Hepatocyte (in vitro differentiated cells): ENCODE measurements around the gene GPC5. TPM values are rescaled to one million over a fixed set of nuclear protein-coding genes. Genes with fewer than 3 reads are reported as not detected.
"Not testable (repeated sequence)": the region's sequence is repeated elsewhere in the genome, so short reads cannot be mapped to it uniquely, and the experiment has no call there.

ENCODE experiments used
- DNase-seq: peaks from one replicate; pipeline ENCODE4 v3.0.0-alpha.2; 2016; ENCODE audit warnings: low spot score
- H2AFZ ChIP-seq: fragments of 200-600 bp; sonication (generic); 2 replicates; pipeline ENCODE4 v1.6.0; 2016; ENCODE audit warnings: antibody characterized with exemption, mild to moderate bottlenecking
- H3K27ac ChIP-seq: fragments of 200-600 bp; sonication (generic); 2 replicates; pipeline ENCODE4 v1.5.1; 2016; ENCODE audit warnings: mild to moderate bottlenecking
- H3K27me3 ChIP-seq: fragments of 200-600 bp; sonication (generic); 2 replicates; pipeline ENCODE4 v1.6.1; 2016
- H3K36me3 ChIP-seq: fragments of 200-600 bp; sonication (generic); replicated peaks from 2 replicates; pipeline ENCODE4 v1.5.1; 2016; ENCODE audit warnings: low read depth; ENCODE audit not compliant: insufficient read depth
- H3K4me1 ChIP-seq: fragments of 200-600 bp; sonication (generic); 2 replicates; pipeline ENCODE4 v1.5.1; 2016; ENCODE audit warnings: mild to moderate bottlenecking, moderate library complexity; ENCODE audit not compliant: insufficient read depth
- H3K4me2 ChIP-seq: fragments of 200-600 bp; sonication (generic); 2 replicates; pipeline ENCODE4 v1.6.0; 2016
- H3K4me3 ChIP-seq: fragments of 200-600 bp; sonication (generic); 2 replicates; pipeline ENCODE4 v1.5.1; 2016; ENCODE audit warnings: mild to moderate bottlenecking
- H3K79me2 ChIP-seq: fragments of 200-600 bp; sonication (generic); 2 replicates; pipeline ENCODE4 v1.6.0; 2017; ENCODE audit warnings: mild to moderate bottlenecking
- H3K9me2 ChIP-seq: fragments of 200-600 bp; sonication (generic); replicated peaks from 2 replicates; pipeline ENCODE4 v1.6.0; 2017; ENCODE audit warnings: mild to moderate bottlenecking; ENCODE audit not compliant: insufficient read depth
- H3K9me3 ChIP-seq: fragments of 200-600 bp; sonication (generic); 2 replicates; pipeline ENCODE4 v1.5.1; 2016; ENCODE audit warnings: low read depth, mild to moderate bottlenecking
- H4K20me1 ChIP-seq: fragments of 200-600 bp; sonication (generic); 2 replicates; pipeline ENCODE4 v1.6.0; 2016; ENCODE audit warnings: mild to moderate bottlenecking; ENCODE audit not compliant: insufficient read depth, poor library complexity, severe bottlenecking
- EZH2 ChIP-seq: fragments of 200-600 bp; sonication (generic); IDR thresholded peaks from 2 replicates; pipeline ENCODE4 v1.6.1; 2016; ENCODE audit warnings: antibody characterized with exemption, mild to moderate bottlenecking, borderline replicate concordance
- EZH2phosphoT487 ChIP-seq: fragments of 200-600 bp; sonication (generic); IDR thresholded peaks from one replicate; pipeline ENCODE4 v1.6.1; 2018; ENCODE audit warnings: antibody characterized with exemption, mild to moderate bottlenecking, low read depth, moderate library complexity; ENCODE audit not compliant: unreplicated experiment, severe bottlenecking
- WGBS: methylation state at CpG from one replicate; pipeline ENCODE4 v1.1.6; 2016; ENCODE audit warnings: low lambda C conversion rate; ENCODE audit errors: missing lambda C conversion rate; 5-methylcytosine and 5-hydroxymethylcytosine counted together
- polyA plus RNA-seq: library from polyadenylated mRNA; unstranded; fragments of >200 nt; fragmentation: Nextera tagmentation; extraction: Ambion mirVana; gene quantifications from 2 replicates; pipeline ENCODE4 v1.2.1, GENCODE V29; 2016
- total RNA-seq: library from RNA; depleted of rRNA; stranded (reverse); fragments of >200 nt; gene quantifications from 2 replicates; pipeline ENCODE4 v1.2.3, GENCODE V29; 2014
- TF ChIP-seq, protein P1 (sequence below): fragments of 200-600 bp; sonication (generic); IDR thresholded peaks from 2 replicates; pipeline ENCODE4 v1.5.1; 2016; ENCODE audit warnings: antibody characterized with exemption, mild to moderate bottlenecking; ENCODE audit not compliant: poor library complexity

GPC5 gene
- total and polyA plus RNA-seq, 2 experiments from 2014 or later = 3.9 to 5.4 TPM

DNA sequence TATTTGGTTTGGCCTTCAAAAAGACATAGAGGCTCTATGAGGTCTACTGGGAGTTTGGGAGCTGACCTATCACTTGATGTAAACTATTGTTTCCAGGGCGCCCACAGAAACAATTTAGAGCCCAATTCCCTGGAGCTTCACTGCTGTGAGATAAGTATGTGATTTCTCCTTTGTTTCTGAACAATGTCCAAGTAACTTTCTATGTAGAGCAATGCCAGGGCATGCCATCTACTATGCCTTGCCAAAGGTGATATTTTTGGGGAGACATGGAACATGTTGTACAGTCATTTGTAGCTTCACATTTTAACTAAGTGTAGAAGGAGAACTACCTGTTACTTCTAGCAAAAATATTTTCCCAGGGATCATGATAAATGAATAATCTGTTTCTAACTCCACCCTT, 872.6 kb downstream of the GPC5 start:
- no peaks in the 10 kb centered on the region for H3K36me3 ChIP-seq

DNA sequence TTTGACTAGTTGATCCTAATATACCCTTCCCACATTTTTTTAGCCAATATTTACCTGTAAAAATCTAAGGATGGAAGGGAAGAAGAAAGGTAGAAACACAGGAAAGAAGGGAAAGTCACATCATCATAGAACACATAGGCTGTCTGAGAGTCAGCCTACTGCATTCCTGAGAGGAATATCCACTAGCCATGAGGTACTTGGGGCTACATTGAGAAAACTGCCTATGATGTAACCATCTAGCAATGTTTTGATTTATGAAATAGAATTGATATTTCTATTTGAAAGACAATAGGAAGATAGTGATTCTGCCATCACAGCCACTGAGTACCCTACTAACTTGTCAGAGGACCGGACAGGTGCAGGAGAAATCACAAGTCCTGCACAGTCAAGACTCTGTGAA, 873.8 kb downstream of the GPC5 start:
- no peak overlapping the region for H2AFZ ChIP-seq
- no peak overlapping the region for H3K27ac ChIP-seq
- no peaks in the 10 kb centered on the region for H3K9me3 ChIP-seq
- no peaks in the 10 kb centered on the region for H4K20me1 ChIP-seq
- H3K27me3 ChIP-seq = no peaks in the 10 kb centered on the region
- no peak overlapping the region for H3K4me2 ChIP-seq
- WGBS = 100% methylated on average over 1 of the region's 1 CpG
- TF ChIP-seq EZH2phosphoT487 (no peak), EZH2 (no peak)
- TF ChIP-seq, protein P1, sequence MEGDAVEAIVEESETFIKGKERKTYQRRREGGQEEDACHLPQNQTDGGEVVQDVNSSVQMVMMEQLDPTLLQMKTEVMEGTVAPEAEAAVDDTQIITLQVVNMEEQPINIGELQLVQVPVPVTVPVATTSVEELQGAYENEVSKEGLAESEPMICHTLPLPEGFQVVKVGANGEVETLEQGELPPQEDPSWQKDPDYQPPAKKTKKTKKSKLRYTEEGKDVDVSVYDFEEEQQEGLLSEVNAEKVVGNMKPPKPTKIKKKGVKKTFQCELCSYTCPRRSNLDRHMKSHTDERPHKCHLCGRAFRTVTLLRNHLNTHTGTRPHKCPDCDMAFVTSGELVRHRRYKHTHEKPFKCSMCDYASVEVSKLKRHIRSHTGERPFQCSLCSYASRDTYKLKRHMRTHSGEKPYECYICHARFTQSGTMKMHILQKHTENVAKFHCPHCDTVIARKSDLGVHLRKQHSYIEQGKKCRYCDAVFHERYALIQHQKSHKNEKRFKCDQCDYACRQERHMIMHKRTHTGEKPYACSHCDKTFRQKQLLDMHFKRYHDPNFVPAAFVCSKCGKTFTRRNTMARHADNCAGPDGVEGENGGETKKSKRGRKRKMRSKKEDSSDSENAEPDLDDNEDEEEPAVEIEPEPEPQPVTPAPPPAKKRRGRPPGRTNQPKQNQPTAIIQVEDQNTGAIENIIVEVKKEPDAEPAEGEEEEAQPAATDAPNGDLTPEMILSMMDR = no peak
- no peaks in the 10 kb centered on the region for H3K79me2 ChIP-seq
- H3K36me3 ChIP-seq = no peaks in the 10 kb centered on the region
- no peak overlapping the region for H3K4me3 ChIP-seq
- H3K4me1 ChIP-seq = no peaks in the 10 kb centered on the region
- no peak for DNase-seq
- peaks cover 4% of the 10 kb centered on the region for H3K9me2 ChIP-seq

More for the DNA sequence above, 872.6 kb downstream of the GPC5 start:
- Histone ChIP-seq H3K4me2 (no peak overlapping the region), H3K4me1 (no peaks in the 10 kb centered on the region), H3K9me3 (no peaks in the 10 kb centered on the region), H2AFZ (no peak overlapping the region), H3K9me2 (peaks cover 4% of the 10 kb centered on the region), H3K4me3 (no peak overlapping the region), H3K27me3 (no peaks in the 10 kb centered on the region), H3K27ac (no peak overlapping the region), H3K79me2 (no peaks in the 10 kb centered on the region), H4K20me1 (no peaks in the 10 kb centered on the region)
- 85% methylated on average over 1 of the region's 1 CpG for WGBS
- no peak for DNase-seq
- TF ChIP-seq, protein P1 = no peak
- TF ChIP-seq EZH2 = no peak
- TF ChIP-seq EZH2phosphoT487 = no peak

DNA sequence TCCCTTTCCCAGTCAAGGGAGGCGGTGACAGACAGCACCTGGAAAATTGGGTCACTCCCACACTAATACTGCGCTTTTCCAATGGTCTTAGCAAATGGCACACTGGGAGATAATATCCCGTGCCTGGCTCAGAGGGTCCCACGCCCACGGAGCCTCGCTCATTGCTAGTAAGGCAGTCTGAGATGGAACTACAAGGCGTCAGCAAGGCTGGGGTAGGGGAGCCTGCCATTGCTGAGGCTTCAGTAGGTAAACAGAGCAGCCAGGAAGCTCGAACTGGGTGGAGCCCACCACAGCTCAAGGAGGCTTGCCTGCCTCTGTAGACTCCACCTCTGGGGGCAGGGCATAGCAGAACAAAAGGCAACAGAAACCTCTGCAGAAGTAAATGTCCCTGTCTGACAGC, 882.6 kb downstream of the GPC5 start:
- not testable (repeated sequence) for H3K9me3 ChIP-seq, H3K27me3 ChIP-seq, H3K4me3 ChIP-seq, H3K36me3 ChIP-seq, H3K4me2 ChIP-seq, H3K9me2 ChIP-seq, H3K79me2 ChIP-seq, H2AFZ ChIP-seq, H4K20me1 ChIP-seq, H3K27ac ChIP-seq, DNase-seq, H3K4me1 ChIP-seq
- 83% methylated on average over 8 of the region's 8 CpGs for WGBS

DNA sequence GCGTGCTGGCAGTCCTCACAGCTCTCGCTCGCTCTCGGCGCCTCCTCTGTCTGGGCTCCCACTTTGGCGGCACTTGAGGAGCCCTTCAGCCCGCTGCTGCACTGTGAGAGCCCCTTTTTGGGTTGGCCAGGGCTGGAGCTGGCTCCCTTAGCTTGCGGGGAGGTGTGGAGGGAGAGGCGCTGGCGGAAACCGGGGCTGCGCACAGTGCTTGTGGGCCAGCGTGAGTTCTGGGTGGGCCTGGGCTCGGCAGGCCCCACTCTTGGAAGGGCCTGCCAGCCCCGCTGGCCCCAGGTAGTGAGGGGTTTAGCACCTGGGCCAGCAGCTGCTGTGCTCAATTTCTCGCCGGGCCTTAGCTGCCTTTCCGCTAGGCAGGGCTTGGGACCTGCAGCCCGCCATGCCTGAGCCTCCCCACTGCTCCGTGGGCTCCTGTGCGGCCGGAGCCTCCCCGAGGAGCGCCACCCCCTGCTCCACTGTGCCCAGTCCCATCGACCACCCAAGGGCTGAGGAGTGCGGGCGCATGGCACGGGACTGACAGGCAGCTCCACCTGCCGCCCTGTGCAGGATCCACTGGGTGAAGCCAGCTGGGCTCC, 892.4 kb downstream of the GPC5 start:
- not testable (repeated sequence) for H3K27ac ChIP-seq, H3K27me3 ChIP-seq, H3K4me1 ChIP-seq, H3K9me2 ChIP-seq, DNase-seq, H3K4me3 ChIP-seq, H3K9me3 ChIP-seq, H2AFZ ChIP-seq, H3K79me2 ChIP-seq, H4K20me1 ChIP-seq, H3K36me3 ChIP-seq, H3K4me2 ChIP-seq
- 98% methylated on average over 29 of the region's 29 CpGs for WGBS

DNA sequence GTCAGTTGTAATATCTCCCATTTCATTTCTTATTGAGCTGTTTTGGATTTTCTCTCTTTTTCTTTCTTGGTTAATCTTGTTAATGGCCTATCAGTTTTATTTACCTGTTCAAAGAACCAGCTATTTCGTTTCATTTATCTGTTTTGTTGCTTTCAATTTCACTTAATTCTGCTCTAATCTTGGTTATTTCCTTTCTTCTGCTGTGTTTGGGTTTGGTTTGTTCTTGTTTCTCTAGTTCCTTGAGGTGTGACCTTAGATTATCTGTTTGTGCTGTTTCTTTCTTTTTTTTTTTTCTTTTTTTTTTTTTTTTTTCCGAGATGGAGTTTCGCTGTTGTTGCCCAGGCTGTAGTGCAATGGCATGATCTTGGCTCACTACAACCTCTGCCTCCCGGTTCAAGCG, 896.1 kb downstream of the GPC5 start:
- not testable (repeated sequence) for H3K4me1 ChIP-seq, H3K27me3 ChIP-seq, H3K79me2 ChIP-seq, H3K27ac ChIP-seq, H3K4me3 ChIP-seq, DNase-seq, H3K36me3 ChIP-seq, H3K4me2 ChIP-seq, H3K9me3 ChIP-seq, H2AFZ ChIP-seq, H3K9me2 ChIP-seq, H4K20me1 ChIP-seq
- WGBS = 92% methylated on average over 5 of the region's 5 CpGs

DNA sequence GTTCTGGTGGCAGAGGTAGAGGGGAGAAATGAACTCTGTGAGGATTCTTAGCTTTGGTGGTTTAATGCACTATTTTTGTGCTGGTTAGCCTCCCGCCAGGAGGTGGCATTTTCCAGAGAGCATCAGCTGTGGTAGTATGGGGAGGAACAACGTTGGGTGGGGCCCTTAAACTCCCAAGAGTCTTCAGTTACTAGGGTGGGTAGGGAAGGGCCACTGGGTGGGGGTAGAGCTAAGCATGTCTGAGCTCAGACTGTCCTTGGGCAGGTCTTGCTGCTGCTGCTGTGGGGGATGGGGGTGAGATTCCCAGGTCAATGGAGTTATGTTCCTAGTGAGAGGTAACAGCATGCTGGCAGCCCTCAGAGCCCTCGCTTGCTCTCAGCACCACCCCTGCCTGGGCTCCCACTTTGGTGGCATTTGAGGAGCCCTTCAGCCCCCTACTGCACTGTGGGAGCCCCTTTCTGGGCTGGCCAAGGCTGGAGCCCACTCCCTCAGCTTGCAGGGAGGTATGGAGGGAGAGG, 897.8 kb downstream of the GPC5 start:
- not testable (repeated sequence) for H3K36me3 ChIP-seq, H4K20me1 ChIP-seq, H3K4me3 ChIP-seq, H3K4me2 ChIP-seq, H2AFZ ChIP-seq, H3K9me3 ChIP-seq, H3K79me2 ChIP-seq, H3K27ac ChIP-seq, H3K9me2 ChIP-seq, H3K4me1 ChIP-seq, DNase-seq, H3K27me3 ChIP-seq
- WGBS = 93% methylated on average over 3 of the region's 3 CpGs
